Effector CD8-positive, alpha-beta T cell (primary cell): ENCODE results near the gene KRT76.

ENCODE experiments used
- DNase-seq: peaks from one replicate; lab custom pipeline; 2025; lab: John Stamatoyannopoulos, UW

KRT76 gene

GRCh38 chr12:52730793-52731192, 46.4 kb downstream of the KRT76 start:
- DNase-seq, result no peak

- DNase-seq, result no peak
These were observed 46.8 kb downstream of the KRT76 start for GRCh38 chr12:52730383-52730782.

GRCh38 chr12:52729147-52729546, 48.0 kb downstream of the KRT76 start:
- DNase-seq, result no peak

- DNase-seq, result no peak
These were observed 48.8 kb downstream of the KRT76 start for GRCh38 chr12:52728374-52728773.

- no peak for DNase-seq
These were observed 50.1 kb downstream of the KRT76 start for GRCh38 chr12:52727037-52727436.

GRCh38 chr12:52726451-52726850, 50.7 kb downstream of the KRT76 start:
- no peak for DNase-seq

- no peak for DNase-seq
These were observed 52.8 kb downstream of the KRT76 start for GRCh38 chr12:52724384-52724783.

- DNase-seq, result no peak
These were observed 54.5 kb downstream of the KRT76 start for GRCh38 chr12:52722680-52723079.

GRCh38 chr12:52721838-52722470, 55.2 kb downstream of the KRT76 start:
- DNase-seq, result no peak

- no peak for DNase-seq
These were observed 56.7 kb downstream of the KRT76 start for GRCh38 chr12:52720365-52720886.
